H1 (cell line): ENCODE results near the gene LAMA4. TPM values are rescaled to one million over a fixed set of nuclear protein-coding genes. Genes with fewer than 3 reads are reported as not detected.

Experiments
- CTCF ChIA-PET: fragments of 300-600 bp; sonication (Branson Sonifier 250); formaldehyde crosslinking; loops from one replicate; lab custom pipeline; 2021; ENCODE audit not compliant: partially characterized antibody; lab: Charles Lee
- POLR2A ChIA-PET: fragments of 300-600 bp; sonication (Branson Sonifier 250); formaldehyde crosslinking; loops from one replicate; lab custom pipeline; 2021; ENCODE audit warnings: inconsistent platforms; ENCODE audit not compliant: partially characterized antibody; lab: Charles Lee
- DNase-seq, 2 experiments: peaks; one replicate each; pipeline versions ENCODE4 v3.0.0 to v3.0.0-alpha.2; 2010 to 2022; ENCODE audit warnings: low spot score in 2 of 2, low read depth in 1 of 2, mixed read lengths in 1 of 2
- FAIRE-seq: peaks from 2 replicates; lab custom pipeline; 2011; peaks lifted over from hg19 to GRCh38; lab: Jason Lieb, UNC
- H2AFZ ChIP-seq: 2 replicates; pipeline ENCODE4 v1.8.1; 2012; ENCODE audit warnings: low read length, inconsistent platforms
- H2AK5ac ChIP-seq: 2 replicates; pipeline ENCODE4 v1.6.1; 2013; ENCODE audit warnings: low read depth, low read length
- H2BK120ac ChIP-seq: replicated peaks from 2 replicates; pipeline ENCODE3; 2013; ENCODE audit warnings: low read depth, low read length, inconsistent platforms
- H2BK12ac ChIP-seq: 2 replicates; pipeline ENCODE4 v1.6.1; 2013; ENCODE audit warnings: low read depth, low read length
- H2BK15ac ChIP-seq: 2 replicates; pipeline ENCODE4 v1.6.1; 2013; ENCODE audit warnings: low read length
- H2BK20ac ChIP-seq: 2 replicates; pipeline ENCODE4 v1.6.1; 2013; ENCODE audit warnings: low read length
- H2BK5ac ChIP-seq: 2 replicates; pipeline ENCODE4 v1.6.1; 2013; ENCODE audit warnings: low read depth, low read length
- H3K14ac ChIP-seq: 2 replicates; pipeline ENCODE4 v1.6.1; 2013; ENCODE audit warnings: inconsistent platforms; ENCODE audit not compliant: insufficient read length
- H3K18ac ChIP-seq: 2 replicates; pipeline ENCODE4 v1.6.1; 2013; ENCODE audit warnings: low read length; ENCODE audit errors: extremely low read depth
- H3K23ac ChIP-seq: 2 replicates; pipeline ENCODE4 v1.6.1; 2013; ENCODE audit warnings: inconsistent platforms; ENCODE audit not compliant: insufficient read length
- H3K23me2 ChIP-seq: 2 replicates; pipeline ENCODE4 v1.6.1; 2013; ENCODE audit warnings: low read depth, low read length
- H3K27ac ChIP-seq: 2 replicates; pipeline ENCODE4 v1.6.1; 2011; ENCODE audit warnings: low read depth, low read length, inconsistent platforms
- H3K27me3 ChIP-seq, 4 experiments: replicated peaks in 1 of 4; 1 replicate in 1 of 4; 2 replicates in 3 of 4; pipeline versions ENCODE4 v1.6.1 to v1.8.1; 2011 to 2013; ENCODE audit warnings: low read length in 3 of 4, mild to moderate bottlenecking in 3 of 4, inconsistent platforms in 2 of 4, mixed read lengths in 2 of 4, moderate library complexity in 1 of 4; ENCODE audit not compliant: control insufficient read depth in 3 of 4, insufficient read depth in 3 of 4; ENCODE audit errors: extremely low read depth in 1 of 4
- H3K36me3 ChIP-seq, 4 experiments: 2 replicates each; pipeline versions ENCODE4 v1.6.1 to v1.8.1; 2011 to 2013; ENCODE audit warnings: mild to moderate bottlenecking in 4 of 4, low read length in 3 of 4, moderate library complexity in 2 of 4, control low read depth in 1 of 4, inconsistent platforms in 1 of 4; ENCODE audit not compliant: insufficient read depth in 4 of 4, control insufficient read depth in 2 of 4
- H3K4ac ChIP-seq: replicated peaks from 2 replicates; pipeline ENCODE3; 2013; ENCODE audit warnings: low read length, low read depth, mixed read lengths, inconsistent platforms; ENCODE audit not compliant: insufficient read length
- H3K4me1 ChIP-seq, 4 experiments: replicated peaks in 1 of 4; 1 replicate in 1 of 4; 2 replicates in 3 of 4; pipeline versions ENCODE4 v1.6.1 to v1.8.1; 2011 to 2013; ENCODE audit warnings: low read length in 3 of 4, inconsistent platforms in 2 of 4, mixed read lengths in 1 of 4; ENCODE audit not compliant: insufficient read depth in 4 of 4, control insufficient read depth in 3 of 4
- H3K4me2 ChIP-seq, 2 experiments: 2 replicates each; pipeline versions ENCODE4 v1.6.1 to v1.8.1; 2011 to 2013; ENCODE audit warnings: low read depth in 2 of 2, low read length in 2 of 2, control low read depth in 1 of 2, inconsistent platforms in 1 of 2, mild to moderate bottlenecking in 1 of 2; ENCODE audit not compliant: insufficient read depth in 1 of 2
- H3K4me3 ChIP-seq, 4 experiments: fragments of 200-600, 300-600 bp in 1 of 4; sonication (generic), shearing (Covaris generic), sonication (Bioruptor Twin) in 1 of 4; 2 replicates each; pipeline versions ENCODE4 v1.5.1 to v1.8.1; 2011 to 2016; ENCODE audit warnings: low read length in 4 of 4, low read depth in 3 of 4, control low read depth in 2 of 4, inconsistent platforms in 2 of 4, mild to moderate bottlenecking in 2 of 4, mixed read lengths in 1 of 4, moderate library complexity in 1 of 4; ENCODE audit not compliant: insufficient read depth in 2 of 4; ENCODE audit errors: extremely low read depth in 1 of 4
- H3K56ac ChIP-seq: replicated peaks from 2 replicates; pipeline ENCODE3; 2013; ENCODE audit warnings: low read depth, mild to moderate bottlenecking, mixed read lengths, low read length, inconsistent platforms; ENCODE audit not compliant: insufficient read length
- H3K79me1 ChIP-seq: 2 replicates; pipeline ENCODE4 v1.6.1; 2013; ENCODE audit warnings: low read depth, low read length, control low read depth
- H3K79me2 ChIP-seq, 2 experiments: 2 replicates each; pipeline versions ENCODE4 v1.6.1 to v1.8.1; 2012 to 2013; ENCODE audit warnings: low read length in 2 of 2, mild to moderate bottlenecking in 2 of 2, inconsistent platforms in 1 of 2; ENCODE audit not compliant: insufficient read depth in 2 of 2, control insufficient read depth in 1 of 2
- H3K9ac ChIP-seq, 4 experiments: replicated peaks in 1 of 4; 1 replicate in 1 of 4; 2 replicates in 3 of 4; pipeline versions ENCODE4 v1.6.1 to v1.8.1; 2011 to 2013; ENCODE audit warnings: low read depth in 3 of 4, low read length in 3 of 4, control low read depth in 2 of 4, mild to moderate bottlenecking in 2 of 4, moderate library complexity in 2 of 4, inconsistent platforms in 1 of 4; ENCODE audit errors: extremely low read depth in 1 of 4
- H3K9me3 ChIP-seq, 2 experiments: 2 replicates each; pipeline versions ENCODE4 v1.6.1 to v1.8.1; 2012 to 2013; ENCODE audit warnings: mild to moderate bottlenecking in 2 of 2, moderate library complexity in 2 of 2, control low read depth in 1 of 2, inconsistent platforms in 1 of 2, low read depth in 1 of 2, low read length in 1 of 2, mixed read lengths in 1 of 2; ENCODE audit not compliant: insufficient read depth in 2 of 2
- H4K20me1 ChIP-seq, 2 experiments: replicated peaks in 1 of 2; 2 replicates each; pipeline versions ENCODE3 to v1.8.1; 2011 to 2013; ENCODE audit warnings: inconsistent platforms in 2 of 2, low read length in 2 of 2, mild to moderate bottlenecking in 1 of 2; ENCODE audit not compliant: insufficient read depth in 2 of 2, control insufficient read depth in 1 of 2
- H4K5ac ChIP-seq: 2 replicates; pipeline ENCODE4 v1.6.1; 2013; ENCODE audit warnings: low read length, low read depth, mixed read lengths, inconsistent platforms; ENCODE audit not compliant: insufficient read length
- H4K8ac ChIP-seq: 2 replicates; pipeline ENCODE4 v1.8.0; 2013; ENCODE audit warnings: mild to moderate bottlenecking, moderate library complexity, low read length, inconsistent platforms; ENCODE audit not compliant: insufficient read depth; ENCODE audit errors: extremely low read depth
- H4K91ac ChIP-seq: replicated peaks from 2 replicates; pipeline ENCODE3; 2013; ENCODE audit warnings: low read length, mixed read lengths, inconsistent platforms; ENCODE audit not compliant: insufficient read length
- CBX8 ChIP-seq: fragments of 300-800, 300-1000 bp; sonication (generic); IDR thresholded peaks from 2 replicates; pipeline ENCODE4 v1.7.1; 2016; ENCODE audit warnings: low read depth, low read length, borderline replicate concordance
- EGR1 ChIP-seq: IDR thresholded peaks from 2 replicates; pipeline ENCODE4 v1.6.1; 2011; ENCODE audit warnings: low read depth, low read length, borderline replicate concordance
- RAD21 ChIP-seq, 2 experiments: IDR thresholded peaks in 1 of 2; conservative IDR thresholded peaks in 1 of 2; 2 replicates each; pipeline ENCODE4 v1.6.1; 2011; ENCODE audit warnings: low read depth in 2 of 2, low read length in 2 of 2, improper control_type of control experiment in 1 of 2, inconsistent platforms in 1 of 2, mild to moderate bottlenecking in 1 of 2, moderate library complexity in 1 of 2
- TEAD4 ChIP-seq: IDR thresholded peaks from 2 replicates; pipeline ENCODE4 v1.6.1; 2012; ENCODE audit warnings: low read depth, low read length, inconsistent platforms, mixed read lengths
- WGBS, 2 experiments: shearing (Covaris generic) in 1 of 2; methylation state at CpG; one replicate each; pipeline versions ENCODE4 v1.1.6 to v1.1.7; 2013 to 2015; ENCODE audit warnings: low lambda C conversion rate in 2 of 2, mixed read lengths in 2 of 2, inconsistent platforms in 1 of 2, low coverage in 1 of 2, missing lambda C conversion rate in 1 of 2; ENCODE audit not compliant: insufficient replicate concordance in 2 of 2, insufficient coverage in 1 of 2, insufficient read length in 1 of 2; ENCODE audit errors: extremely low coverage in 1 of 2, missing lambda C conversion rate in 1 of 2; 5-methylcytosine and 5-hydroxymethylcytosine counted together
- polyA plus RNA-seq, 7 experiments: library from polyadenylated mRNA; depleted of rRNA in 3 of 7; stranded (reverse) in 5 of 7; unstranded in 2 of 7; fragments of >200 nt in 5 of 7; fragments of 200-250 nt in 2 of 7; gene quantifications; 1 replicate in 5 of 7; 2 replicates in 1 of 7; 4 replicates in 1 of 7; pipeline versions ENCODE4 v1.2.1 to v1.2.3, GENCODE V29; 2011 to 2013; ENCODE audit warnings: missing spikeins in 2 of 7, mixed read lengths in 2 of 7
- total RNA-seq: library from RNA; stranded (reverse); fragmentation: NEBNext Ultra II Directional; extraction: Animal tissue kit (Norgen Biotek cat#: 25700); gene quantifications from 2 replicates; pipeline ENCODE4 v1.2.1, GENCODE V29; 2021

The LAMA4 gene
- total and polyA plus RNA-seq, 2 of the 8 experiments (the other 6 are each of a cell fraction or from before 2014, with no cell fraction given) = 0.95 to 1.5 TPM

- H2BK12ac ChIP-seq = no peak overlapping the region
- POLR2A ChIA-PET = no interaction called here
- H3K4ac ChIP-seq = no peak overlapping the region
- TF ChIP-seq CBX8 = no peak
- TF ChIP-seq EGR1 = no peak
- no peak for TF ChIP-seq RAD21 (IDR thresholded peaks at IDR 0.05 in 1 of 2, conservative IDR thresholded peaks at IDR 0.05 in 1 of 2; ENCODE audit: low read depth in 2 of 2, low read length in 2 of 2)
- no peak for TF ChIP-seq TEAD4
Observed at GRCh38 chr6:112183271-112183671, 71.1 kb downstream of the LAMA4 start.

More at GRCh38 chr6:112183271-112183671, 71.1 kb downstream of the LAMA4 start:
- no peak for DNase-seq
- no peak for FAIRE-seq
- WGBS, 2 experiments = 89% methylated on average over 3 of the region's 3 CpGs; no CpG with 5 or more reads in 1 of the 2 experiments
- Histone ChIP-seq H2BK120ac (no peak overlapping the region), H3K9me3 (no peaks in the 10 kb centered on the region), H4K91ac (no peak overlapping the region), H3K27ac (no peak overlapping the region), H3K18ac (no peak overlapping the region), H4K8ac (no peak overlapping the region), H2BK15ac (no peak overlapping the region), H2AFZ (no peak overlapping the region), H2BK5ac (no peak overlapping the region), H3K4me2 (no peak overlapping the region), H3K79me1 (no peaks in the 10 kb centered on the region), H3K23me2 (no peaks in the 10 kb centered on the region), H3K9ac (no peak overlapping the region), H3K23ac (no peak overlapping the region), H3K14ac (no peak overlapping the region), H2BK20ac (no peak overlapping the region), H4K20me1 (no peaks in the 10 kb centered on the region), H3K56ac (no peak overlapping the region), H3K4me1 (no peaks in the 10 kb centered on the region), H2AK5ac (no peak overlapping the region), H3K36me3 (no peaks in the 10 kb centered on the region), H3K4me3 (no peak overlapping the region), H4K5ac (no peak overlapping the region), H3K27me3 (no peaks in the 10 kb centered on the region), H3K79me2 (no peaks in the 10 kb centered on the region)
- CTCF ChIA-PET = interaction anchor here (0.8 to 1.6 kb wide), 10 partner anchors 14 to 134 kb away, joined by 3 to 10 read pairs (median 4); no protein-coding TSS in a partner anchor
